GM18909 (cell line): ENCODE results near the gene ADPGK.
A peak's percentile ranks its signal among the peaks of the same experiment; 100 is the strongest.
"Not testable (repeated sequence)": the region's sequence is repeated elsewhere in the genome, so short reads cannot be mapped to it uniquely, and the experiment has no call there.

ENCODE experiments used
- ATAC-seq: cut with Tn5 transposase; IDR thresholded peaks from one replicate; pipeline ENCODE4 v1.9.1; 2021; ENCODE audit warnings: mild to moderate bottlenecking; ENCODE audit not compliant: unreplicated experiment, poor library complexity

ADPGK gene

DNA sequence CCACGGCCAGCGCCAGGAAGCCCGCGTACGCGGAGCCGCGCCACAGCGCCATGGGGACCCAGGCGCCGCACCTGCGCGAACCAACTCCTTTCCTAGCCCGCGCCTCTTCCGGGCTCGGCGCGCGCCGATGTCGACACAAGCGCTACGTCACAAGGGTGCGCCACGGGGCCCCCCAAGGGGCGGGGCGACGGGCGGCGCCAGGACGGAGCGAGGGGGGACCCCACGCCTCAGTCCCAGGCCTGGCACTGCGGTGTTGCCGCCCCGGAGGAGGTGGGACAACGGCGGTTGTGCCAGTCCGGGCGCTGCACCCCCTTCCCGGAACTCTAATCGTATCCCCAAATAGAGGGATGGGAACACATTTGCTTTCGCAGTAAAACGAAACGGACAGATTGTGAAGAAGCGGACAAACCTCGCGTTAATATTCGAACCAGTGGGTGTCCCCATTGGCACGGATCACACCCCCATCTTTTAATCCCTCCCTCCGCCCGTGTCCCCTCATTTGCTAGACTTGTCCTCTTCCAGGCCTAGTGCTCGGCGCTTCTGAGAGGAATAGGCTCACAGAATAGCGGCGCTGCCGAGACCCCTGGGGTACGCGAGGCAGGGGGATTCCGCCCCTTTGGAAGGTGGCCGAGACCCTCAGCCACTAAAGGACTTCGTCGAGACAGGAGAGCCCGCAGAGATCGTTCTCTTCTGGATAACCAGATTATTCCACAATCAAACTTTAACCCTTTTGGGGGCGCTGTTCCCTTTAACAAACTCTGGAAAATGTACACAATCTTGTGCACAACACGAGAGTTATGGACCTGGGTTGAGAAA lies at the start of gene ADPGK:
Gene ADPGK, minus strand, starts transcription at position 119 of the 816 bp plus-strand sequence. Its CDS starts 67 bp downstream, at position 52.
- peak; percentile 81 for ATAC-seq

DNA sequence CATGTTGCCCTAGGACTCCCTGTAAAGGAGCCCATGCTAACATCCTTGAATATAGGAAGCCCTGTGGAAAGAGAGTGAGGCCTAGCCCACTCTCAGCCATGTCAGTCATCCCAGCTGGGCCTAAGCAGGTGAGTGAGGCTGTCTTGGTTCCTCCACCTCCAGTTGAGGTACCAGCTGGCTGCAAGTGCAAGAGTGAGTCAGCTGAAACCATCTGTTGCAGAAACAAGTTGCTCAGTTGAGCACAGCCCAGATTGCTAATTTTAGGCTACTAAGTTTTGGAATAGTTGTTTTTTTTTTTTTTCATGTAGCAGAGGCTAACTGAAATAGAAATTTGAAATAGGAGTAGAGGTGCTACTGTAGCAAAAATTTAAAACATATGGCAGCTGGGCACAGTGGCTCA lies 43.7 kb upstream of the ADPGK start:
- ATAC-seq, result no peak

DNA sequence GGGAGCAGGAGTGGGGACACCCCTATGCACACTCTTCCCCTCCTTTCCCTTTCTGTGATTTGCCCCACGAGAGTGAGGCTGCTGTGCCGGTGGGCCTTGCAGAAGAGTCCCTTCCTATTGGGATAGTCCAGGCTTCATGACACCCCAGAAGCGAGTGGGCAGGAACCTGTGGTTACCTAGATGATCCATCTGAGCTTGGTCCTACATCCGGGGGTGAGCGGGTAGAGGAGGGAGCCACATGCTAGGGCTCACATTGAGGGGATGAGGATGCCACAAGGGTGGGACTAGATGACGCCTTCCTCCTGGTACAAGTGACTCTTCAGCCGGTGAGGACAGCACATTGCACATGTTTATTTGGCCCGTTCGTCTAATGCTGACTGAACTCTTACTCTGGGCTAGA lies 43.1 kb upstream of the ADPGK start:
- ATAC-seq, result no peak

DNA sequence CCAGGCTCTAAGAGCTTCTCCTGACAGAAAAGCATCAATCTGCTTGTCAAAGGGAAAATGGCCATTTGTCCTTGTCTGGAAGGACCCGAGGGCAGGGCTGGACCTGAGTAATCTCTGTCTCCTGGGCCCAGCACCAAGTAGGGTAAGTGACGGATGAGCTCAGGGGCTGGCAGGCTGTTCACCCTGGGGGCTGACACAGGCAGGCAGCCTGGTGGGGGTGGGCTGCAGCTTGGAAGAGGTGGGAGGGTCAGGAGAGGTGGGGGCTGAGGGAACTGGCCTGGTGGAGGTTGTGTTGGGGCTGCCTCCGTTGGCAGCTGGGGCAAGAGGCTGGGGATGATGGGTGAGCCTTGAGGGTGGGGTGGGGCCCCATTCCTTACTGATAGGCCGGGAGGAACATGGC lies 42.3 kb upstream of the ADPGK start:
- ATAC-seq, result no peak

DNA sequence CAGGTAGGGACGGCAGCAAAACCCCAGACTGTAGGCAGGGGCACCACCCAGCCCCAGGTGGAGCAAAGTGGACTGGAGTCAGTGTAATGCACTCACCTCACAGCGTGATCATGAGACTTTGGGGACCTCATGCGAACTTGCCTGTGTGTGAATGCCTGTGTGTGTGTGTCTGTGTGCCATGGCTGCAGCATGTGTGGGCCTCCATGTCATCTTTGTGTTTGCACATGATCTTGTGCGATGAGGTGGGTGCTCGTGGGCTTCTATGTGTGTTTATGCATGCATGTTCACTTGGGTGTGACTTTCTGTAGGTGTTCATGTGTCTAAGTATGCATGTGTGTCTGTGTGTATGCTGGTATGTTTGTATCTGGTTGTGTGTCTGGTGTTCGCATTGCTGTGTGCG lies 41.2 kb upstream of the ADPGK start:
- ATAC-seq, result no peak

DNA sequence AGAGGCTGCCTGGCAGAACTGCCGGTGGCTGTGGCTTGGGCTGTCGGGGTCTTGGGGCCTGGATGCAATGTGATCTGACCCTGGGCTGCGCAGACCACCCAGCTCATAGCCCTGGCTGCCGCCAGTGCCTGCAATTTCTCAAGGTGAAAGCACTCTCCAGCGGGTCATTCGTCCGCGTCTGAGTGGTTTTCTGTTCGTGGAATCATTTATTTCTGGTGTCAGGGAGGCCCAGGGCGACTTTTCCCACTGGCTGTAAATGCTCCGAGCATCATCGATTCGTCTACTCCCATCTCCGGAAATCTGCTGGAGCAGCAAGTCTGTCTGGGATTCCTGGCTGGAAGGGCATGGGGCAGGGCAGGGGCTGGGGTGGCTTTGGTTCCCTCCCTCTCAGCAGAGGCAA lies 40.6 kb upstream of the ADPGK start:
- no peak for ATAC-seq

DNA sequence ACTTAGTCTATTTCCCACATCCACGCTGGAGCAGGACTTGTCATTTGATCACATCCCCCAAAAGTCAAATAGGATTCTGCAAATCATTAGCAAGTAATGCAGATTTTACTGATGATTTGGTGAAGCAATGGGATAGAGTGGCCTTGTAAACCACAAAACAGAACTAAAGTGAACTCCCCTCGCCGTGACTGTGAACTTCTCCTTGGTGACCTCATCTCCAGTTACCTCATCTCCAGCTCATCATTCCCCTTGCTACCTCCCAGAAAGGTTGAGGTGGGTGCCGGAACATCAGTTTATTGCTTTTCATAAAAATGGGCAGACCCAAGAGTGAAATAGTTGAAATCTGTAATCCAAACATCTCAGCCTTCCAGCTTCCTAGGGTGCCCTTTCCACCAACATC lies 36.7 kb upstream of the ADPGK start:
- no peak for ATAC-seq

DNA sequence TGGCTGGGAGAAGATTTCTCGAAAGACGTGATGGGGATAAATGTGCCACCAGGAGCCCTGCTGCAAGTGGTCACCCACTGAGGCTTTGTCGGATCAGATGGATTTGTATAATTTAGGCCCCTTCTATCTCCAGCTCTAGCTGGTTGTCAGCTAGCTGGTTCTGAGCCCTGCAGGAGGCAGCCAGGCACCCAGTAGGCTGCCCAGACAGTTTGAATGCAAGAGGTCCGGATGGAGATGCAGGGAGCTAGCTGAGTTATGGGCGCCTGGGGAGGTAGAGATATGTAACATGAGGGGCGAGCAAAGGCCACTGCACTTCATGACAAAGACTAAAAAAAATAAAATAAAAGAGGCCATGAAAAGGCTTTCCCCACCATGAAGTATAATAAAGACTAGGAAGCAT lies 35.1 kb upstream of the ADPGK start:
- ATAC-seq, result no peak

DNA sequence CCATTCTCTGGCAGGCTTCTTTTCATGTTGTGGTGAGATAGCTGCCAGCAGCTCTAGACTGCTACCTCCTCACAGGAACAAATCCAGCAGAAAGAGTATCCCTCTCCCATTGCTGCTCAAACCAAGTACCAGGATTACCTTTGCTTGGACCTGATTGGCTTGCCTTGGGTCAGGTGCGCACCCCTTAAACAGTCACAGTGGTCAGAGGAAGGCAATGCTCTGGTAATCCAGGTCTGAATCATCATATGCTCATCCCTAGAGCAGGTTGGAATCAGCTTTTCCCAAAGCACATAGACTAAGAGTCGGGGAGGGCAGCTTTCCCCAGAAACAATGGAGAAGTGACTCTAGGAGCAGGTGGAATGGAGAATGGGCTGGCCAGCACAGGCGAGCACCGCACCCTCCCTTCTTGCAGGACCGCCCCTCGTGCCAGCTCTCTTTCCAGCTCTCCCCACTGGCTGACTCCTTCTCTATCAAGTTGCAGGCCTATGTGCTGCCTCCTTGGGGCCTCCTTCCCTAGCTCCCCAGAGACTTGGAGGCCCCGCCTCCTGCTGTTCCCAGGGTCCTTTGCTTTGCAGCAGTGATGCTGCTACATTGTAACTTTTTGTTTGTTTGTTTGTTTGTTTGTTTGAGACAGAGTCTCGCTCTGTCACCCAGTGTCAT lies 29.9 kb upstream of the ADPGK start:
- ATAC-seq, result no peak

DNA sequence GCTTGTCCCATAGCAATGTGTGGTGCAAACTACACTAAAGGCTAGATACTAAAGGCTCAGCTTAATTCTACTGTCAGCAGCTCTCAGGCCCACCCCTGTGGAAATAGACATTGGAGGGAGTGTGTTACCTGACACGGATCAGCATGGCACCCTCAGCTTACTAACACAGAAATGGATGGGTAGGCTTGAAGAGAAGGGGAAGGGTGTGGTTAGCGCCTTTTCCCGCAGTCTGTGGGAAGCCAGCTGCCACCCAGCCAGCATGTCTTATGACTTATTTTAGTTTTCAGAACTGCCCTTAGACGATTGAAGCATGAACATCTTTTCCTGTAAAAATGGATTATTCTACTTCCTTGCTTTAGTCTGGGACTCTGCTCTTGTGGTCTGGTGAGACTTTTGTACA lies 25.8 kb upstream of the ADPGK start:
- ATAC-seq, result no peak

DNA sequence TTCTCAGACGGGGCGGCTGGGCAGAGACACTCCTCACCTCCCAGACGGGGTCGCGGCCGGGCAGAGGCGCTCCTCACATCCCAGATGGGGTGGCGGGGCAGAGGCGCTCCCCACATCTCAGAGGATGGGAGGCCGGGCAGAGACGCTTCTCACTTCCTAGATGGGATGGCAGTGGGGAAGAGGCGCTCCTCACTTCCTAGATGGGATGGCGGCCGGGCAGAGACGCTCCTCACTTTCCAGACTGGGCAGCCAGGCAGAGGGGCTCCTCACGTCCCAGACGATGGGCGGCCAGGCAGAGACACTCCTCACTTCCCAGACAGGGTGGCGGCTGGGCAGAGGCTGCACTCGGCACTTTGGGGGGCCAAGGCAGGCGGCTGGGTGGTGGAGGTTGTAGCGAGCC lies 23.8 kb upstream of the ADPGK start:
- not testable (repeated sequence) for ATAC-seq

DNA sequence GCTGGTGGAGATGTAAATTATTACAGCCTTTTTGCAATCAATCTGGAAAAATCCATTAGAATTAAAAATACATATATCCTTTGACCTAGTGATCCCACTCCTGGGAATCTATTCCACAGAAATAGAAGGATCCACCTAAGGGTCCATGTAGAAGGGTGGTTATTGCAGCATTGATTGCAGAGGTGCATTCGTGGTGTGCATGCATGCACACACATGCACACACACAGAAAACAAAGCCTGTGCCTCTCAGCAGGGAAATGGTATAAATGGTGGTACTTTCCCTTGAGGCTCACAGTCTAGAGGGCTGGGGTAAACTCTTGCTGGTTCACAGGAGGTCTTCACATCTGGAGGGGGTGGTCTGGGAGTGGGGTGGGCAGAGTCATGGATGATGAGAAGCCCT lies 19.4 kb upstream of the ADPGK start:
- ATAC-seq, result no peak

DNA sequence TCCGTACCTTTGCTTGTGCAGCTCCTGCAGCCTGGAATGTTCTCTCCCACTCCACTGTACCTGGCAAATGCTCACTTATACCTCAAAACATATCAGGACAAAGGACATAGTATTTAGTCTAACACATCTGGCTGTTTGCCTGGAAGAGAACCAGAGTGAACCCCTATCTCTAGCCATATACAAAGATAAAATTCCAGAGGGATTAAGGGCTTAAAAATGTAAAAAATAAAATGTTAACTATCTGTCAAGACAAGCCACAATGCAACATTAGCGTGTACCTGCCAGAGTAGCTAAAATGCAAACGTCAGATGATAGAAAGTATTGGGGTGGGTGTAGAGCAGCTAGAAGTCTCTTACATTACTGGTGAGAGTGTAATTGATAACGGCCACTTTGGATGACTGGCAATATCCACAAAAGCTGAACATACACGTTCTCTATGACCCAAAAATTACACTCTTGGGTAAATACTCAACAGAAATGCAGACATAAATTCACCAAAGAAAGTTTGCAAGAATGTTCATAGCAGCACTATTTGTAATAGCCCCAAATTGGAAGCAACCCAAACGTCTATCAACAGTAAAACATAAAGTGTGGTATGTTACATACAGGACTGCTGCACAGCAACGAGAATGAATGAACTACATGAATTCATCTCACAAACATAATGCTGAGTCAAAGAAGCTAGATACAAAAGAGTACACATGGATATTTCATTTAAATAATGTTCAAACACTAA lies 18.2 kb upstream of the ADPGK start:
- ATAC-seq, result no peak

DNA sequence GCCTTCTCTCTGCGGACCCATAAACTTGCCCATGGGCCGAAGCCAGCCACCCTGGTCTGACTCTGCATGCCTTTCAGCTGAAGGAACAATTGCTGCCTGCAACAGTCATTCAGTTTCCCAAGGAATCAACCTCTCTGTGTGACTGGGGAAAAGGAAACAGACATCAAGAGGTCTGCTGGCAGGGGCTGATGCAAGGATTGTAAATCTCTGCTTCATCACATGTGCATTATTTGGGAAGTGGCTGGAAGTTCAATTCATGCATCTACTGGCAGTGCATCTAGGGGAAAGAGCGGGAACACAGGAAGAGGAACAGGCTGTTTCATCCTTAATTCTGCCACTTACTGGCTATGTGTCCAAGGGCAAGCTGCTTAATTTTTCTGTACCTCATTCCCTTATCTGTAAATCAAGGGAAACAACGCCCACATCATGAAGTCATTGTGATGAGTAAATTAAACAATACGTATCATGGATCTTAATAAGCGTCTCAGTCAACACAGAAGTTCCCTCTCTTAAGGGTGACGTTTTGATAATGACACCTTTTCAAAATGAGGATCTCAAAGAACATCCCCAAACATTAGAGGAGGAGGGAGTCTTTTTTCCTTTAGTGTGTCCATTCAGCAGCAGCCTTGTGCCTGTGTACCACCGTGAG lies 17.4 kb upstream of the ADPGK start:
- no peak for ATAC-seq

DNA sequence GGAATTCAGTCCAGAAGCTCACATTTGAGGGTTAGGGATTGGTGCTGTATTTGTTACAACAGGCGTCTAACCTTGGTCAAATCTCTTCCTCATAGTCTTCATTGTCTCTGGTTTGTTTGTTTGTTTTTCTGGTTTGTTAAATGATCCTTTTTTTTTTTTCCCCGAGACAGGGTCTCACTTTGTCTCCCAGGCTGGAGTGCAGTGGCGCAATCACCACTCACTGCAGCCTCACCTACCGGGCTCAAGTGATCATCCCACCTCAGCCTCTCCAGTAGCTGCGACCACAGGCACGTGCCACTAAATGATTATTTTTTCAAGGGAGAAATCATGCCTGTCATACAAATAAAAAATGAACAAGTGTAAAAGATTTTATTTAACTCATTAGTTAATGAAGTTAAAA lies 14.3 kb upstream of the ADPGK start:
- no peak for ATAC-seq

DNA sequence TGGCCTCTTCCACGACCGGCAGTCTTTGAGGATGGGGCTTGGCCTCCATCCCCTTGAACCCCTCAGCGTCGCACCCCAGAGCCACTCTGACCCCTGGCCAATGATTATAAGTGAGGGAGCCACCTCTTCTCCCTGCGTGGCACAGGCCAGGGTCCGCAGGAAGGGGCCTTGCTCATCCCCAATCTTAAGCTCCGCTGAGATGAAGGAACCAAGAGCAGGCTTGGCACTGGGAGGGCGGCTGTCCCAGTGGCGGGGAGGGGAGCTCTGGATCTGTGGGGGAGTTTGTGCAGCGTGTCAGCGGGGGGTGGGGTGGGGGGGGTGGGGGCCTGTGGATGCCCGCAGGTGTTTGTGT lies 13.8 kb upstream of the ADPGK start:
- ATAC-seq, result no peak

DNA sequence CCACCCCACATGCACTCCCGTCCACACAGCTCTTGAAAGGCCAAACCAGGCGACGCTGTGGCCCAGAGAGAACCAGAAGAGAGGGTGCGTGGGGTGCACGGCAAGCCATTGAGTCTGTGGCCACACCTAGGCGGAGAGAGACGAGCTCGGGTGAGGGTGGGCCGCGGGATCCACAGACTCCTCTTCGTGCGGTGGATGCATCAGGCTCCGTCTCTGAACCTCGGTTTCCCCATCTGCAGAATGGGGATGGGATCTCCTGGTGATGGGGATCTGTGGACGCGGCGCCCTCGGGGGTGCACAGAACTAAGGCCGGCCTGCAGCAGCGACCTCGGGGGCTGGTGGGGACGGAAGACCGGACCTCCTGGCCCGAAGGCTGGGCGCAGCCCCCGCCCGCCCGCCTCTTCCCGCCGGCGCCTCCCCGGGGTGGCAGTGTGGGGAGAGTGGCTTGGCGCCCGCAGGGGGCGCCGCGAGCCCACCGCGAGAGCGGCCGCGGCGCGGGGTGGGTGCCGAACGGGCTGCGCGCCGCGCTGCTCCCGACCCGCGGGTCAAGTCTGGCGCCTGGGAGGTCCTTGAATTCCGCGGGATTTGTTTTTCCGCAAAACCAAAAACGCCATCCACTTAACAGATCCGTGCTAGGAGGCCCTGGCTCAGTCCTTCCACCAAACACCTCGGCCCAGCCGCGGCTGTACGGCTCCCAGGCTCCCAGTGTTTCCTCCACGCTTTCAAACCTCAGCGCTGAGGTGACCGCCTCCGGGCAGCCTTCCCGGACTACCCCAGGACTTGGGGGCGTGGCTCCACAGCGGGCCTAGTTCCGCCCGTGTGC lies 13.2 kb upstream of the ADPGK start:
- peak; percentile 53 for ATAC-seq

DNA sequence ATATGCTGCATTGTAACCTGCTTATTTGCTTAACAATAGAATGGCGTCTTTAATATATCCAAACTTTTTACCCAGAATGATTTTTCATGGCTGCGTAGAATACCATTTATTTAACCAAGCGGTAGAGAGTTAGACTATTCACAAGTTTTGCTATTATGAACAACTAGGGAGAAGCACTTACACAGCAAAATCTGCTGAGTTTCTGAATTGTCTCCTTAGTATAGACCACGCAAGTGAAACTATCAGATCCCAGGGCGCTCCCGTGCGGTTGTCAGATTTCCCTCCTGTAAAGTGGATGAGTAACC lies 12.6 kb upstream of the ADPGK start:
- no peak for ATAC-seq

DNA sequence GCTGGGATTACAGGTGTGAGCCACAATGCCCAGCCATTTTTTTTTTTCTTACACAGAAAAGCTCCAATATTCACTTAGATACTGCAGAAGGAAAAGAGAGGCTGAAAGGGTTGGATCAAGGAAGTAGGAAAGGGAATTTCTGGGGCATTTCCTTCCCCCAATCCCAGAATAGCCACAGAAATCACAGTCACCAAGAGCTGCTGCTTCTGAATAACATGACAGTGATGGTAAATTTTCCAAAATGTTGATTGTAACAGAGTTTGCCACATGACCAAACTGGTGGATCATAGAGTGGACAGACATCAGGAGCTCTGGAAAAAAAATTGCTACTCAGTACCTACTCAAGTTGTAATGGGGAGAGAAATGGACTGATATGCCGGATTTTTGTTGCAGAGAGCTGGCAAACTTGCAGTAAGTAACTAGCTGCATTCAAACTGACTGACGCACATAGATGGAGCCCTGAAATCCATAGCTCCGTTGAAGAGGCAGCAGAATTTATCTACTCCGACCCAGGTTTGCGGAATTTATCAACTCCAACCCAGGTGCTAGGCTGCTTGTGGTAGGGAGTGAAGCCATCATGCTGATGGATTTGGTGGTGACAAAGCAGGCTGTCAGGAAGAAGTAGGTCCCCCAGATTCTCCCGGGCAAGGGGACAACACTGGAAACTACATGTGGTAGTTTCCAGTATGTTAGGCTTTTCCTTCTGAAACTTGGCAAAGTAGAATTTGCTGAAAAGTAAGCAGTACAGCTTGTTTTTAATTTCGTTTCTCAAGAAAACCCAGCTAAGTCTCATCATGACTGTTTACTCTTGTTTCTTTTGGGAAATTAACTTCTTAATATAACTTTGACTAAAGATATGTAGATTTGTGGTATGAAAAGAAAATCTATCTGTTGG lies 10.5 kb upstream of the ADPGK start:
- ATAC-seq, result no peak
